Measurements from ENCODE around the gene CFAP251. TPM values are rescaled to one million over a fixed set of nuclear protein-coding genes. Genes with fewer than 3 reads are reported as not detected.

Gene CFAP251
- total RNA-seq, 1 experiment from 2014 or later: 0.81 TPM

GRCh38 chr12:122042910-122043309, 124.5 kb downstream of the CFAP251 start:
- H3K18ac ChIP-seq (ENCODE audit: insufficient read length, low read depth, low read length): no peak overlapping the region
- no peak for DNase-seq
- no peaks in the 10 kb centered on the region for H3K79me2 ChIP-seq (ENCODE audit: insufficient read depth, low read length)
- no peak overlapping the region for H3K4me2 ChIP-seq (ENCODE audit: insufficient read depth, insufficient read length, low read length)
- no peak overlapping the region for H4K8ac ChIP-seq (replicated peaks; ENCODE audit: insufficient read length, low read depth, low read length)
- H4K91ac ChIP-seq (ENCODE audit: insufficient read length, low read depth, low read length): no peak overlapping the region
- no peaks in the 10 kb centered on the region for H3K23me2 ChIP-seq (ENCODE audit: insufficient read length, low read depth, low read length, poor library complexity, severe bottlenecking)
- H3K79me1 ChIP-seq (ENCODE audit: insufficient read depth, low read depth, low read length, poor library complexity, severe bottlenecking): no peaks in the 10 kb centered on the region
- H2BK20ac ChIP-seq (ENCODE audit: low read depth, low read length, poor library complexity, severe bottlenecking): no peak overlapping the region
- H3K9ac ChIP-seq (ENCODE audit: extremely low read depth, insufficient read length, low read length): no peak overlapping the region
- no peak overlapping the region for H2BK5ac ChIP-seq (ENCODE audit: insufficient read length, low read length)
- no peak overlapping the region for H2BK12ac ChIP-seq (ENCODE audit: insufficient read length, low read depth, low read length)
- no peak overlapping the region for H2AK5ac ChIP-seq (ENCODE audit: insufficient read length, low read length)
- no peaks in the 10 kb centered on the region for H3K9me3 Mint-ChIP-seq
- no peak overlapping the region for H2BK15ac ChIP-seq (ENCODE audit: low read depth, low read length)
- H3K27me3 ChIP-seq (ENCODE audit: insufficient read depth, low read length): no peaks in the 10 kb centered on the region
- WGBS (ENCODE audit: extremely low coverage, insufficient read length, low lambda C conversion rate): no CpG with 5 or more reads among the region's 11 CpGs
- no peaks in the 10 kb centered on the region for H4K20me1 ChIP-seq (ENCODE audit: control insufficient read depth, insufficient read depth, insufficient read length)
- H3K23ac ChIP-seq (ENCODE audit: insufficient read length, low read depth, low read length): no peak overlapping the region
- no peak overlapping the region for H3T11ph ChIP-seq (ENCODE audit: low read length)
- peak overlapping the region; percentile 17 to 72 (median 56); a peak in 4 of 7 replicates for H3K27ac Mint-ChIP-seq
- H2BK120ac ChIP-seq (ENCODE audit: low read depth, low read length, poor library complexity, severe bottlenecking): no peak overlapping the region
- H3K36me3 Mint-ChIP-seq (ENCODE audit: insufficient read depth in 1 of 3, low read depth in 3 of 3): peaks cover 13 to 65% (median 51%) of the 10 kb centered on the region in 3 experiments; a peak in 6 of 7 replicates
- H3K14ac ChIP-seq (ENCODE audit: insufficient read depth, low read length): no peak overlapping the region
- TF ChIP-seq, protein P1, sequence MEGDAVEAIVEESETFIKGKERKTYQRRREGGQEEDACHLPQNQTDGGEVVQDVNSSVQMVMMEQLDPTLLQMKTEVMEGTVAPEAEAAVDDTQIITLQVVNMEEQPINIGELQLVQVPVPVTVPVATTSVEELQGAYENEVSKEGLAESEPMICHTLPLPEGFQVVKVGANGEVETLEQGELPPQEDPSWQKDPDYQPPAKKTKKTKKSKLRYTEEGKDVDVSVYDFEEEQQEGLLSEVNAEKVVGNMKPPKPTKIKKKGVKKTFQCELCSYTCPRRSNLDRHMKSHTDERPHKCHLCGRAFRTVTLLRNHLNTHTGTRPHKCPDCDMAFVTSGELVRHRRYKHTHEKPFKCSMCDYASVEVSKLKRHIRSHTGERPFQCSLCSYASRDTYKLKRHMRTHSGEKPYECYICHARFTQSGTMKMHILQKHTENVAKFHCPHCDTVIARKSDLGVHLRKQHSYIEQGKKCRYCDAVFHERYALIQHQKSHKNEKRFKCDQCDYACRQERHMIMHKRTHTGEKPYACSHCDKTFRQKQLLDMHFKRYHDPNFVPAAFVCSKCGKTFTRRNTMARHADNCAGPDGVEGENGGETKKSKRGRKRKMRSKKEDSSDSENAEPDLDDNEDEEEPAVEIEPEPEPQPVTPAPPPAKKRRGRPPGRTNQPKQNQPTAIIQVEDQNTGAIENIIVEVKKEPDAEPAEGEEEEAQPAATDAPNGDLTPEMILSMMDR (conservative IDR thresholded peaks at IDR 0.05): no peak
- H2AFZ ChIP-seq (ENCODE audit: low read length): no peak overlapping the region
- no peak overlapping the region for H3K4ac ChIP-seq (ENCODE audit: low read depth, low read length)
- H3K4me1 Mint-ChIP-seq: peaks cover 0 to 4% of the 10 kb centered on the region in 2 experiments; a peak in 1 of 4 replicates
- H3K4me1 ChIP-seq (ENCODE audit: insufficient read depth, low read length): no peaks in the 10 kb centered on the region
- no peaks in the 10 kb centered on the region for H3K9me3 ChIP-seq (ENCODE audit: control insufficient read depth, low read depth, low read length)
- no peak overlapping the region for H3K56ac ChIP-seq (ENCODE audit: insufficient read length, low read depth, low read length)
- no peak overlapping the region for H3K27ac ChIP-seq (ENCODE audit: insufficient read length, low read depth, low read length)
- H4K5ac ChIP-seq (ENCODE audit: insufficient read length, low read depth, low read length): no peak overlapping the region
- no peaks in the 10 kb centered on the region for H3K27me3 Mint-ChIP-seq (ENCODE audit: low read depth)
- H3K4me3 Mint-ChIP-seq: no peak overlapping the region

Measured in H9 (cell line).